T-cell (primary cell): ENCODE results near the gene DEFB131A. TPM values are rescaled to one million over a fixed set of nuclear protein-coding genes. Genes with fewer than 3 reads are reported as not detected.
"Not testable (repeated sequence)": the region's sequence is repeated elsewhere in the genome, so short reads cannot be mapped to it uniquely, and the experiment has no call there.

Experiments
- ATAC-seq, 4 experiments: fragments of 200-7000 bp in 3 of 4; fragments of 150-1000 bp in 1 of 4; cut with Tn5 transposase; replicated peaks in 1 of 4; 1 replicate in 3 of 4; 2 replicates in 1 of 4; pipeline ENCODE4 v1.10.0; 2021; ENCODE audit warnings: moderate library complexity in 3 of 4, mild to moderate bottlenecking in 2 of 4, moderate number of reproducible peaks in 1 of 4
- CTCF ChIA-PET, 2 donors: fragments of 300-600 bp; sonication (Branson Sonifier 250); formaldehyde crosslinking; loops; one replicate each; lab custom pipeline; 2022; ENCODE audit warnings: antibody characterized with exemption in 2 of 2; lab: Charles Lee
- POLR2A ChIA-PET, 2 donors: fragments of 300-600 bp; sonication (Branson Sonifier 250); formaldehyde crosslinking; loops; one replicate each; lab custom pipeline; 2022; ENCODE audit warnings: antibody characterized with exemption in 2 of 2; lab: Charles Lee
- DNase-seq, 35 experiments: peaks; one replicate each; pipeline versions ENCODE4 v3.0.0 to v3.0.0-alpha.2; 2013 to 2023
- H3K27ac ChIP-seq: one replicate; pipeline ENCODE4 v1.5.1; 2013; ENCODE audit warnings: low read length
- H3K27me3 ChIP-seq, 2 experiments: replicated peaks in 1 of 2; 1 replicate in 1 of 2; 2 replicates in 1 of 2; pipeline versions ENCODE4 v1.6.1 to v1.7.0; 2013; ENCODE audit warnings: low read length in 1 of 2, mixed read lengths in 1 of 2; ENCODE audit not compliant: control insufficient read depth in 2 of 2, insufficient read depth in 2 of 2; ENCODE audit errors: extremely low read depth in 1 of 2
- H3K36me3 ChIP-seq, 2 donors: 1 replicate in 1 of 2; 2 replicates in 1 of 2; pipeline versions ENCODE4 v1.6.1 to v1.7.0; 2013; ENCODE audit warnings: low read length in 1 of 2; ENCODE audit not compliant: control insufficient read depth in 2 of 2, insufficient read depth in 1 of 2; ENCODE audit errors: extremely low read depth in 1 of 2
- H3K4me1 ChIP-seq, 2 experiments: 1 replicate in 1 of 2; 2 replicates in 1 of 2; pipeline versions ENCODE4 v1.6.1 to v1.7.0; 2013; ENCODE audit warnings: low read length in 2 of 2, mixed read lengths in 1 of 2; ENCODE audit not compliant: insufficient read depth in 2 of 2, control insufficient read depth in 1 of 2; ENCODE audit errors: extremely low read depth in 1 of 2
- H3K4me3 ChIP-seq, 2 donors: 1 replicate in 1 of 2; 2 replicates in 1 of 2; pipeline versions ENCODE4 v1.5.1 to v1.7.0; 2013; ENCODE audit warnings: mild to moderate bottlenecking in 2 of 2, low read length in 1 of 2, moderate library complexity in 1 of 2; ENCODE audit not compliant: control insufficient read depth in 1 of 2; ENCODE audit errors: extremely low read depth in 1 of 2
- H3K9me3 ChIP-seq: 2 replicates; pipeline ENCODE4 v1.7.0; 2013
- H3K27ac Mint-ChIP-seq, 2 donors: one replicate each; pipeline ENCODE4 v1.8.0; 2020 to 2021; ENCODE audit warnings: mild to moderate bottlenecking in 2 of 2, mixed read lengths in 2 of 2
- H3K27me3 Mint-ChIP-seq, 2 donors: one replicate each; pipeline ENCODE4 v1.8.0; 2021 to 2022; ENCODE audit warnings: mixed read lengths in 2 of 2
- H3K36me3 Mint-ChIP-seq: one replicate; pipeline ENCODE4 v1.8.0; 2021; ENCODE audit warnings: mixed read lengths
- H3K4me1 Mint-ChIP-seq, 3 donors: one replicate each; pipeline ENCODE4 v1.8.0; 2020 to 2022; ENCODE audit warnings: mixed read lengths in 3 of 3, mild to moderate bottlenecking in 1 of 3
- H3K4me3 Mint-ChIP-seq, 3 donors: one replicate each; pipeline ENCODE4 v1.8.0; 2020 to 2022; ENCODE audit warnings: mild to moderate bottlenecking in 3 of 3, mixed read lengths in 3 of 3, moderate library complexity in 3 of 3
- H3K9me3 Mint-ChIP-seq, 3 donors: one replicate each; pipeline ENCODE4 v1.8.0; 2020 to 2022; ENCODE audit warnings: mixed read lengths in 3 of 3
- WGBS: methylation state at CpG from one replicate; pipeline ENCODE4 v1.1.5; 2013; ENCODE audit warnings: missing lambda C conversion rate; ENCODE audit not compliant: insufficient coverage; 5-methylcytosine and 5-hydroxymethylcytosine counted together
- total RNA-seq, 35 experiments: library from RNA in 6 of 35; stranded (reverse) in 6 of 35; fragments of 120-200 nt in 1 of 35; gene quantifications; one replicate each; pipeline versions ENCODE4 v1.2.1 to v1.2.4 and lab custom pipeline; 2013 to 2026

The DEFB131A gene
- total RNA-seq, 5 donors from 2014 or later (not counting 1 experiment from before 2014, with no cell fraction given), result not detected

DNA sequence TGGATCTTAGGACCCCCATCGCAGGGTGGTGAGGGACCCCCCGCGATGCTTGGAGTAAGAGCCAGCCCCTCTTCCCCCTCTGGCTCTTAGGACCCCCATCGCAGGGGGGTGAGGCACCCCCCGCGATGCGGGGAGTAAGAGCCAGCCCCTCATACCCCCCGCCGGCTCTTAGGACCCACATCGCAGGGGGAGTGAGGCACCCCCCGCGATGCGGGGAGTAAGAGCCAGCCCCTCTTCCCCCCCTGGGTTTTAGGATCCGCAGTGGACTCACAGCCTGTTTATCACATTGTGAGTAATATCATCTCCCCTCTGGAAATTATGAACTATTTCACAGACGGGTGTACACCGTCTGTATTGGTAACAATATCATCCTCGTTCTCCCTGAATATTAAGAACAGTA, 46.8 kb downstream of the DEFB131A start:
- H3K27me3 ChIP-seq, H3K4me3 Mint-ChIP-seq, H3K9me3 Mint-ChIP-seq, POLR2A ChIA-PET, ATAC-seq, H3K27ac ChIP-seq, H3K27ac Mint-ChIP-seq, DNase-seq, CTCF ChIA-PET, H3K9me3 ChIP-seq, H3K36me3 ChIP-seq, H3K4me1 ChIP-seq, H3K4me3 ChIP-seq, H3K4me1 Mint-ChIP-seq, H3K36me3 Mint-ChIP-seq: not testable (repeated sequence)
- peaks cover 12 to 18% of the 10 kb centered on the region in 2 donors for H3K27me3 Mint-ChIP-seq
- WGBS, result no CpG with 5 or more reads among the region's 17 CpGs

- H3K4me3 ChIP-seq, H3K4me1 Mint-ChIP-seq, H3K36me3 Mint-ChIP-seq, DNase-seq, ATAC-seq, H3K9me3 Mint-ChIP-seq, H3K4me1 ChIP-seq, H3K27ac Mint-ChIP-seq, H3K9me3 ChIP-seq, POLR2A ChIA-PET, H3K4me3 Mint-ChIP-seq, H3K27ac ChIP-seq, CTCF ChIA-PET, H3K36me3 ChIP-seq: not testable (repeated sequence)
- peaks cover 18 to 19% of the 10 kb centered on the region in 2 donors for H3K27me3 Mint-ChIP-seq
- WGBS, result 80% methylated on average over 13 of the region's 19 CpGs
- H3K27me3 ChIP-seq, result peaks cover 0 to 15% of the 10 kb centered on the region in 2 experiments
These were observed 49.4 kb downstream of the DEFB131A start for GRCh38 chr4:9493589-9493988.

DNA sequence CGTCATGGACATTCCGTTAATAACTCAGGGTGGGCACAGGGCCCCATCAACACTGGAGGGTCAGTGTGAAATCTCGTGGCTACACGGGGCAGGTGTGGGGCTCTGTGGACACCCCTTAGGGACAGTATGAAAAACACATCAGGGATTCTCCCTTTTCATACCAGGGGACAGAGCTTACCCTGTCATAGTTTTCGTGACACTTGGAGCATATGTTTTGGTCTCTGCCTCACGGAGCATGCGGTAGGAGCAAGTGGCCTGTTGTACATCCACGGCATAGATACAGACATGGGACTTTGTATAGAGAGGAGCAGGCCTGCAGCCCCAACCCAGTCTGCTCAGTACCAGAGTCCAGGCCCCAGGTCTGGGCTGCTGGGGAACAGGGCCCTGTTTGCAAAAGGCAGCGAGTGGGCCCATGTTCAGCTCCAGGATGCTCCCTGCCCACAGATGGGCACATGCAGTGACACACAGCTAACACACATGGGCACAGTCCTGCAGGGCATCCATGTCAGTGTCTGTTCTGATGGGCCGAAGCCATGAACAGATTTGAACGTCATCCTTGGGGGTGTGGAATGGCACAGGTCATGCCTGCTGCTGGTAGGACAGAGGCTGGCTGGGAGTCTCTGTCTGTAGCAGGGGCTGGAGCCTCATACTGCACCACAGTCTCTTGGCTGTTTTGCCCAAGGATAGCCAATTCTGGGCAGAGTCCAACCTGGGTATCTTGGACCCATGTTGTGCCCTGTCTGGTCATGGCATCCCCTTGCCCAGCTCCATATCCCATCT, 50.2 kb downstream of the DEFB131A start:
- H3K36me3 ChIP-seq, POLR2A ChIA-PET, CTCF ChIA-PET, H3K4me1 Mint-ChIP-seq, H3K27ac ChIP-seq, ATAC-seq, H3K9me3 ChIP-seq, H3K27ac Mint-ChIP-seq, H3K36me3 Mint-ChIP-seq, H3K4me3 Mint-ChIP-seq, DNase-seq, H3K4me1 ChIP-seq, H3K9me3 Mint-ChIP-seq, H3K4me3 ChIP-seq: not testable (repeated sequence)
- H3K27me3 Mint-ChIP-seq, result peaks cover 22 to 24% of the 10 kb centered on the region in 2 donors
- 91% methylated on average over 8 of the region's 11 CpGs for WGBS
- peaks cover 0 to 21% of the 10 kb centered on the region in 2 experiments for H3K27me3 ChIP-seq

GRCh38 chr4:9495443-9495842, 51.2 kb downstream of the DEFB131A start:
- DNase-seq, result peak; percentile 5 to 64 (median 44)
- H3K4me3 Mint-ChIP-seq, H3K4me1 ChIP-seq, H3K9me3 ChIP-seq, H3K36me3 Mint-ChIP-seq, H3K9me3 Mint-ChIP-seq, H3K27ac Mint-ChIP-seq, CTCF ChIA-PET, POLR2A ChIA-PET, ATAC-seq, H3K27ac ChIP-seq, H3K4me1 Mint-ChIP-seq, H3K36me3 ChIP-seq, H3K4me3 ChIP-seq: not testable (repeated sequence)
- peaks cover 2 to 21% of the 10 kb centered on the region in 2 experiments for H3K27me3 ChIP-seq
- H3K27me3 Mint-ChIP-seq, result peaks cover 22 to 25% of the 10 kb centered on the region in 2 donors
- WGBS, result no CpG with 5 or more reads among the region's 12 CpGs

DNA sequence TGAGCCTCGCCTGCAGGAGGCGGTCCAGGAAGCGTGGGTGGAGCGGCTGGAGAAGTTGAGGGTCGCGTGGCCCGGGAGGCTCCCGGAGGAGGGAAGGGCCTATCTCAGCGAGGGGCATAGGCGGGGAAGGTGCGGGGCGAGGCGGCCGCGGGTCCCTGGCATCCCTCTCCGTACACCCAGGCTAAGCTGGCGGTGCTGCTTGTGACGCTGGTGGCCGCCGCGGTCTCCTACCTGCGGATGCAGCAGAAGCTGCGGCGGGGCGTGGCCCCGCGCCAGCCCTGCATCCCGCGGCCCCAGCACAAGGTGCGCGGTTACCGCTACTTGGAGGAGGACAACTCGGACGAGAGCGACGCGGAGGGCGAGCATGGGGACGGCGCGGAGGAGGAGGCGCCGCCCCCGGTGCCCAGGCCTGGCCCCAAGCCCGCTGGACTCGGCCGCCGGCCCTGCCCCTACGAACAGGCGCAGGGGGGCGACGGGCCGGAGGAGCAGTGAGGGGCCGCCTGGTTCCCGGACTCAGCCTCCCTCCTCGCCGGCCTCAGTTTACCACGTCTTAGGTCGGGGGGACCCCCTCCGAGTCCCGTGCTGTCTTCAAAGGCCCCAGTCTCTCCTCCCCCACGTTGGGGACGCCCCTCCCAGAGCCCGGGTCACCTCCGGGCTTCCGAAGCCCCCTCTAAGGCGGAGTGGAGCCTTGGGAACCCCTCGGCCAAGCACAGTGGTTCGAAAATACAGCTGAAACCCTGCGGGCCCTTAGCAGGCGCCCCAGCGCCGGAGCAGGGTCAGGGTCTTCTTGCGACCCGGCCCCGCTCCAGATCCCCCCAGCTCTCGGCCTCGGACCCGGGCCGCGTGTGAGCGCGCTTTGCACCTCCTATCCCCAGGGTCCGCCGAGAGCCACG, 53.6 kb downstream of the DEFB131A start:
- H3K27ac ChIP-seq, H3K4me1 ChIP-seq, CTCF ChIA-PET, H3K36me3 Mint-ChIP-seq, H3K4me1 Mint-ChIP-seq, H3K27ac Mint-ChIP-seq, H3K4me3 ChIP-seq, POLR2A ChIA-PET, H3K9me3 ChIP-seq, ATAC-seq, DNase-seq, H3K36me3 ChIP-seq, H3K9me3 Mint-ChIP-seq: not testable (repeated sequence)
- 7% methylated on average over 65 of the region's 86 CpGs for WGBS
- peaks cover 2 to 21% of the 10 kb centered on the region in 2 experiments for H3K27me3 ChIP-seq
- Mint-ChIP-seq H3K27me3 (peaks cover 13 to 24% of the 10 kb centered on the region in 2 donors), H3K4me3 (peak overlapping the region in 1 of 3 donors; percentile 57)

DNA sequence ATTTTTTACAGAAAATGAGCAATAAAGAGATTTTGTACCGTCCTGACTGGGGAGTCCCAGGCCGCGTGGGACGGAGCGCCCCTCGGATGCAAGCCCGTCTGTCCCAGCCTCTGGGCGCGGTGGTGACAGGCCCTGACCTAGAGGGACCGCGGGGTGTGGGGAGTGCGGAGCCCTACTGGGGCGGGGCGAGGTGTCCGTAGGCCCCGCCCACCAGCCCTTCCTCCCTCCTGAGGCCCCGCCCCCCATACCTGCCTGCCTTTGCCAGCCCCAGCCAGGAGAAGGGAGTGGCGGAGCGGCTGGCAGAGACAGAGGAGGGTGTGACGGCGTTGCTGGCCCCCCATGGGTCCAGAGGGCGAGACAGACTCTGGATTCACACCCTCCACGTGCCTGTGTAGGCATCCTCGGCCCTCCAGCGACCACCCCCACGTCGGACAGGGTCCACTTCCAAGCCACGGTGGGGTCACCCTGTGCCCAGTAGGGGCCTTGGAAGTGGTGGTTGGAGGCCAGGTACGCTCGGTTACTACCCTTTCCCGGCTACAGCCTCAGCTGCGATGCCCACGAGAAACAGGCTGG, 54.3 kb downstream of the DEFB131A start:
- H3K36me3 ChIP-seq, H3K9me3 Mint-ChIP-seq, H3K36me3 Mint-ChIP-seq, H3K4me3 ChIP-seq, ATAC-seq, POLR2A ChIA-PET, H3K4me1 Mint-ChIP-seq, H3K4me1 ChIP-seq, H3K9me3 ChIP-seq, H3K27ac Mint-ChIP-seq, CTCF ChIA-PET, DNase-seq, H3K27ac ChIP-seq: not testable (repeated sequence)
- Mint-ChIP-seq H3K27me3 (peaks cover 13 to 24% of the 10 kb centered on the region in 2 donors), H3K4me3 (peak overlapping the region in 1 of 3 donors; percentile 48)
- H3K27me3 ChIP-seq, result peaks cover 2 to 19% of the 10 kb centered on the region in 2 experiments
- 38% methylated on average over 12 of the region's 33 CpGs for WGBS
